Right lobe of liver (tissue), 4 donors: ENCODE data around the gene DCBLD2.

Experiments used
- CTCF ChIP-seq, 4 donors: fragments of 200-600 bp in 3 of 4; fragments of 450-650 bp in 1 of 4; IDR thresholded peaks; one replicate each; pipeline versions ENCODE4 v1.5.1 to v1.8.0; 2016 to 2022; ENCODE audit warnings: antibody characterized with exemption in 4 of 4, mild to moderate bottlenecking in 2 of 4
- POLR2A ChIP-seq: fragments of 450-650 bp; IDR thresholded peaks from one replicate; pipeline ENCODE4 v1.6.1; 2017; ENCODE audit warnings: antibody characterized with exemption, mild to moderate bottlenecking
- donor health status: DM: no; HTN: no; CAD: no.
- donor health status: DM: no; HTN: no; CAD: no.
- donor health status: DM: no; HTN: yes; CAD: no.

GRCh38 chr3:98912448-98912847 is 11.0 kb upstream of the DCBLD2 start:
- TF ChIP-seq CTCF (IDR thresholded peaks at IDR 0.05), result no peak
- TF ChIP-seq POLR2A, result no peak
